ENCODE results near the gene AGAP5.

AGAP5 gene

GRCh38 chr10:73650537-73651331 lies 47.2 kb downstream of the AGAP5 start:
- DNase-seq, result no peak

DNA sequence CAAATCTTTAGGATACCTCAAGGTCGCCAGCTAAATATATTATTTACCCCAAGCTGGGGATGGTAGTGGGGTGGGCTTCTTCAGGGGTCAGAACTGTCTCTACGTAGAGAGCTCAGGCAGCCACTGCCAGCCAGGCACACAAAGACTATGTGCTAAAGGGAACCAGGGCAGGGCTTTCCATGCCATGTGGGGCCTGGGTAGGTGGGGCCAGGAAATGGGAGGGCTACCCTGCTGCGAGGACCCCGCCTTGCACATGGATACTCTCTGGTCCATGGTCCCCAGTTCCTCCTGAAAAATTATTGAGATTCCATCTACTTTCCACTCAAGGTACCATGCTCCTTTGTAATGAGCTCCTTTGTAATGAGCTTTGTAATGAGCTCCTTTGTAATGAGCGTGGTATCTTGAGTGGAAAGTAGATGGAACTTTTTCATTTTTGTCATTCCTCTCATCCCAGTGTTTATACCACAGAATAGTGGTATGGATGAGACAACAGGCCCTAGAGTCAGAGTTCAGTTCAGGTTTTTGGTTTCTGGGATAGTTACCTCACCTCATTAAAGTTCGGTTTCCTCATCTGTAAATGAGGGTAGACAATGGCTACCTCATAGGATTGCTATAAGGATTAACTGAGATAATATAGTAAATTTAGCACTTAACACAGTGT lies 47.9 kb downstream of the AGAP5 start:
- no peak for DNase-seq

DNA sequence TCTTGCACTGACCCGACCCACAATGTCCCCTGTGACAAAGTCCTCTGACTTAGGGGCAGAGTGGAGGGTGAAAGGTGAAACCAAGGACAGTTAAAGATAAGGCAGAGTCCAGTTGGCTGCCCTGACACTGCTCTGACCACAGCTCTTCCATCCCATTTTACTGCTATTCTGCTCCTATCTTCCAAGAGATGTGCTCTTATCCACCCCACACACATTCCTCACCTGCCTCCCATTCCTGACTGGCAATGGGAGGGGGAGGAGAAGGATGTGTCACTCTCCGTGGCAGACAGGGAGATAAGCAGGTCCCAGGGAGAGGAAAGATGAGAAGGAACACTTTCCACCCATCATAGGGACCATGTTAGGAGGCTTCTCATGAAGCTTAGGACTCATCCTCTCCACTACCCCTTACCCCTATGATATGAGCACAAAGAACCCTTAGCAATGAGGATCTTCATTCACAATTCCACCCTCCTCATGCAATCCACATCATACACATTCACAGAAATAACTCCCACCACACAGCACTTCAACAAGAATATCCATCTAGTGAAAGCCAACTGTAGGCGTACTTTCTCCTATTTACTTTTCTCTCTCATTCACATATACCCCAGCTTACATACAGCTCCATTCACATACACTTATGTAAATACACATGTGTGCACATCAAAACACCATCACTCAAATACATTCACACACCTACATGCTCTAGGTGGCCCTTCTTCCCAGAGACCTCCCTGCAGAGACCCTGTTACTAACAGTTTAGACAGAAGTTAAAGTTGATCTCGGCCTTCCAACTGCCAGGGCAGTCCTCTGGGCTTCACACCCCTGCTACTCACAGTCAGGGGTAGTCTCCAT lies 48.7 kb downstream of the AGAP5 start:
- DNase-seq, result no peak

- no peak for DNase-seq
These were observed 49.8 kb downstream of the AGAP5 start for GRCh38 chr10:73647875-73648651.

GRCh38 chr10:73647211-73647874 lies 50.6 kb downstream of the AGAP5 start:
- DNase-seq, result peak; percentile 79

GRCh38 chr10:73646598-73647041 lies 51.3 kb downstream of the AGAP5 start:
- no peak for DNase-seq

GRCh38 chr10:73645251-73645650 lies 52.7 kb downstream of the AGAP5 start:
- DNase-seq, result no peak

DNA sequence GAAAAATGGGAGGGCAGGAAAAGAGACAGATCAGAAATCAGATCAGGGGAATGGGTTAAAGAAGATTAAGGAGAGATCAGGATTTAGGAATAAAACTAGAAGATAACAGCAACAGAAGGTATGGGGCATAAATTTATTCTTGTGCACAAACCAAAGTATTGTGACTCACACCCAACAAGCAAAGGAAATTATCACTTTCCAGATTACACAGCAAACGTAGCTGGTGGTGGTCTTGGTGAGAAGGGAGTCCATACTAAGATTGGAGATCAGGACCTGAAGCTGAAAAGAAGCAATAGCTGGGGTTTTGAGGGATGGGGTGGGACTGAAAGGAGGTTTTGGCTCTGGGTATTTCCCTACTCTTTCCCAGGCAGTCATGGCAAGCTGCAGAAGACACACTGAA lies 53.1 kb downstream of the AGAP5 start:
- DNase-seq, result no peak

DNA sequence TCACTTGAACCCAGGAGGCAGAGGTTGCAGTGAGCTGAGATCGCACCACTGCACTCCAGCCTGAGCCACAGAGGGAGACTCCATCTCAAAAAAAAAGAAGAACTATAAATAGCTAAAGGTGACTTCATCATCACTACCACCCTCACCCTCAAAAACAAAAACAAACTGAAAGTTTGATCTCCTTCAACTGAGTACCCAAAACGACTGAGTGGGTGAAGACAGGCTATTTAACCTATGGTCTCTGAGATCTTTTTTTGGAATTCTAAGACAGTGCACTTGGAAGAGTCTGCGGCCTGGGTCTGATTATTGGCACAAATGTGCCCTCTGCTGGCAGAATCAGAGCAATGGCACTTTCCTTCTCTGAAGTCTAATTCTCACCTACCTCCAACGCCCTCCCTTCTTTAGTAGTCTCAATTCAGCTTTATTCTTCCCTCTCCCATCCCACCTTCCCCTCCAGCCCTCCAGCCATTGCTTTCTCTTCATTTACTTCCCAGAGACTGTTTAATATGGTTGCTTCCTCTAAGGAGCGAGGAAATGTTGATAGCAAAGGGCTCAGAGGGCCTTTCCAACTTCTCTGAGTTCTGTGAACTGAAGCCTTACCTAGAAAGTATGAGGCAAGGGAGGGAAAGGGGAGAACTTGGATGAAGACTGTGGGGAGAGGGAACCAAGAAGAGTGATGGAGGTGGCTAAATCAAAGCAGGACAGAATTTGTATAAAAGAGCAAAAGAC lies 53.7 kb downstream of the AGAP5 start:
- peak; percentile 8 for DNase-seq

- no peak for DNase-seq
These were observed 54.5 kb downstream of the AGAP5 start for GRCh38 chr10:73643362-73643761.

GRCh38 chr10:73641328-73642060 lies 56.4 kb downstream of the AGAP5 start, which contains the start of gene MYOZ1:
Gene MYOZ1 (minus strand): TSS chr10:73641474. CDS start chr10:73640017, 1,457 bp downstream.
- DNase-seq, result no peak

- DNase-seq, result no peak
These were observed 58.6 kb downstream of the AGAP5 start for GRCh38 chr10:73639286-73639685.

DNA sequence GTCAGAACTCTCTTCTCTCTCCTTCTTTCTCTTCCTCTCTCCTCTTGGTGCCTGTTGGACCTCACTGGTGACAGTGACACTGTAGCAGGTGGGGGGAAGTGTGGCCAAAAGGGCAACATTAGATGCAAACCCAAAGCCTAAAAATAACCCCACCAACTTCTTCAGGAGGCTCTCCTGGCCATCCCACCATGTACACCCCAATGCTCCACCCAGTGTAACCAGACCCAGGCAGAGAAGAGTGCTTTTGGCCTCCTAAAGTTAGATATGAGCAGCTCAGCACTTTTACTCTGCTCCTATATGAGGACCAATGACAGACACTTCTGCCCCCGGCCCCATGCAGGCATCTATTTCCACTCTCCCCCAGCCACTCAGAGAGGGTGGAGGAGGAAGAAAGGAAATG lies 62.1 kb downstream of the AGAP5 start:
- DNase-seq, result no peak

GRCh38 chr10:73634421-73634820 lies 63.5 kb downstream of the AGAP5 start:
- no peak for DNase-seq

DNA sequence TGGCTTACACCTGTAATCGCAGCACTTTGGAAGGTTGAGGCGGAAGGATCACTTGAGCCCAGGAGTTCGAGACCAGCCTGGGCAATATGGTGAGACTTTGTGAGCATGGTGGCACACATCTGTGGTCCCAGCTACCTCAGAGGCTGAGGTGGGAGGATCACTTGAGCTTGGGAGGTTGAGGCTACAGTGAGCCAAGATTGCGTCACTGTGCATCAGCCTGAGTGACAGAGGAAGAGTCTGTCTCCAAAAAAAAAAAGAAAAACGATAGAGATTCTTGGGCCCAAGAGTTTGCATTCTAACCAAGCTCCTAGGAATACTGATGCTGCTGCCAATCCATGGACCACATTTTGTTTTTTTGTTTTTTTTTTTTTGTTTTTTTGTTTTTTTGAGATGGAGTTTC lies 68.7 kb downstream of the AGAP5 start:
- DNase-seq, result no peak

- no peak for DNase-seq
These were observed 69.5 kb downstream of the AGAP5 start for GRCh38 chr10:73628405-73628804.

DNA sequence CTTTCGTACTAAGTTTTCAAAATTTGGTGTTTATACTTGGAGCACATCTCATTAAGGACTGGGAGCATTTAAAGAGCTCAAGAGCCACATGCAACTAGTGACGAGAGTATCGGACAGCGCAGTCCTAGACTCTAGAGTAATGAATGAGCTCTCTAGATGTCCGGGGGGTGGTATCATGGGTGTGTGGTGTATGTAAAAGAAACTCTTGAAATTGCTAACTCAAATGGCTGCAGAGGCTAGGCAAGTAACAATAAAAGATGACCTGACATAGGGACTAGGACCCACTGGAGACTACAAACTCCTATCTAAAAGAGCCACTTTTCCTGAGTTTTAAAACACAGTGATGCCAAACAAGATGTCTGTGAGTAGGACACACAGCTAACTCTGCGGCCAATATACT lies 70.6 kb downstream of the AGAP5 start:
- no peak for DNase-seq

GRCh38 chr10:73625884-73626752 lies 71.8 kb downstream of the AGAP5 start:
- DNase-seq, result peak; percentile 90
